Transverse colon (tissue), 4 donors: ENCODE data around the gene MAN1B1. TPM values are rescaled to one million over a fixed set of nuclear protein-coding genes. Genes with fewer than 3 reads are reported as not detected.

Experiments used
- DNase-seq: peaks from one replicate; pipeline ENCODE4 v3.0.0-alpha.2; 2019
- H3K27ac ChIP-seq, 4 donors: fragments of 200-600 bp; sonication (generic); 2 replicates each; pipeline ENCODE4 v1.5.1; 2016 to 2018; ENCODE audit warnings: inconsistent platforms in 4 of 4
- H3K27me3 ChIP-seq: fragments of 200-600 bp; sonication (generic); 2 replicates; pipeline ENCODE4 v1.5.1; 2017; ENCODE audit warnings: inconsistent platforms
- H3K36me3 ChIP-seq, 4 donors: fragments of 200-600 bp; sonication (generic); 2 replicates each; pipeline ENCODE4 v1.5.1; 2017 to 2019; ENCODE audit warnings: inconsistent platforms in 4 of 4
- H3K4me1 ChIP-seq, 4 donors: fragments of 200-600 bp; sonication (generic); 2 replicates each; pipeline ENCODE4 v1.5.1; 2017 to 2020; ENCODE audit warnings: inconsistent platforms in 4 of 4
- H3K4me3 ChIP-seq, 4 donors: fragments of 200-600 bp; sonication (generic); 1 replicate in 1 of 4; 2 replicates in 3 of 4; pipeline versions ENCODE4 v1.5.1 to v1.6.1; 2017 to 2019; ENCODE audit warnings: inconsistent platforms in 4 of 4
- H3K9me3 ChIP-seq, 2 donors: fragments of 200-600 bp; sonication (generic); 2 replicates each; pipeline ENCODE4 v1.5.1; 2017 to 2019; ENCODE audit warnings: inconsistent platforms in 2 of 2
- CTCF ChIP-seq, 5 experiments: fragments of 200-600 bp in 3 of 5; fragments of 450-650 bp in 2 of 5; sonication (generic) in 3 of 5; IDR thresholded peaks; 1 replicate in 2 of 5; 2 replicates in 3 of 5; pipeline ENCODE4 v1.5.1; 2016 to 2017; ENCODE audit warnings: antibody characterized with exemption in 5 of 5, inconsistent platforms in 3 of 5, mild to moderate bottlenecking in 2 of 5, moderate library complexity in 1 of 5
- EP300 ChIP-seq: sonication (generic); formaldehyde crosslinking; IDR thresholded peaks from one replicate; pipeline ENCODE4 v1.6.1; 2017; ENCODE audit warnings: antibody characterized with exemption, low read depth
- POLR2A ChIP-seq: fragments of 450-650 bp; IDR thresholded peaks from one replicate; pipeline ENCODE4 v1.6.1; 2016; ENCODE audit warnings: antibody characterized with exemption, mild to moderate bottlenecking, moderate library complexity
- POLR2AphosphoS5 ChIP-seq, 3 donors: sonication (generic); formaldehyde crosslinking; IDR thresholded peaks; one replicate each; pipeline ENCODE4 v1.6.1; 2016; ENCODE audit warnings: antibody characterized with exemption in 3 of 3
- WGBS, 2 donors: methylation state at CpG; one replicate each; pipeline ENCODE4 v1.1.5; 2018; ENCODE audit warnings: low coverage in 1 of 2; 5-methylcytosine and 5-hydroxymethylcytosine counted together
- in situ Hi-C, 4 donors: fragments of 200-750 bp; cut with MboI; loops; one replicate each; pipeline versions ENCODE4 v1.15.0 to v1.15.1; 2017; ENCODE audit warnings: low sequenced_read_pairs in 3 of 4, low pct_ligation_motif_present in 1 of 4, low pct_unique_long_range_greater_than_20kb in 1 of 4
- intact Hi-C: fragments of 100-400 bp; cut with DNase I; formaldehyde crosslinking; loops from one replicate; pipeline ENCODE4 v1.15.1; 2023; ENCODE audit warnings: low total_unique reads
- total RNA-seq, 4 donors: library from RNA; depleted of rRNA; stranded (reverse); fragments of >200 nt; gene quantifications; one replicate each; pipeline ENCODE4 v1.1.0, GENCODE V29; 2016

Gene MAN1B1
- total RNA-seq, 4 donors from 2014 or later = 56.5 to 106 (median 70.0) TPM

GRCh38 chr9:137109250-137110146 is 22.7 kb downstream of the MAN1B1 start:
- Histone ChIP-seq H3K36me3 (peaks cover 0 to 5% (median 0%) of the 10 kb centered on the region in 4 donors), H3K4me1 (peaks cover 0 to 9% (median 4%) of the 10 kb centered on the region in 4 donors), H3K9me3 (no peaks in the 10 kb centered on the region), H3K27ac (no peak overlapping the region), H3K27me3 (no peaks in the 10 kb centered on the region), H3K4me3 (no peak overlapping the region)
- in situ Hi-C loops = loop anchor here in 1 of 4 donors (25.0 kb wide), 1 partner anchor 103 kb away; the partner anchor contains the start of genes NDOR1, RNF208, TMEM203 and TPRN
- intact Hi-C loops = no loop called here
- WGBS, 2 donors = 86% methylated on average over 31 of the region's 34 CpGs; no CpG with 5 or more reads in 1 of the 2 donors
- TF ChIP-seq EP300 (no peak), POLR2AphosphoS5 (IDR thresholded peaks at IDR 0.05) (no peak), CTCF (IDR thresholded peaks at IDR 0.05) (no peak), POLR2A (no peak)
- no peak for DNase-seq

DNA sequence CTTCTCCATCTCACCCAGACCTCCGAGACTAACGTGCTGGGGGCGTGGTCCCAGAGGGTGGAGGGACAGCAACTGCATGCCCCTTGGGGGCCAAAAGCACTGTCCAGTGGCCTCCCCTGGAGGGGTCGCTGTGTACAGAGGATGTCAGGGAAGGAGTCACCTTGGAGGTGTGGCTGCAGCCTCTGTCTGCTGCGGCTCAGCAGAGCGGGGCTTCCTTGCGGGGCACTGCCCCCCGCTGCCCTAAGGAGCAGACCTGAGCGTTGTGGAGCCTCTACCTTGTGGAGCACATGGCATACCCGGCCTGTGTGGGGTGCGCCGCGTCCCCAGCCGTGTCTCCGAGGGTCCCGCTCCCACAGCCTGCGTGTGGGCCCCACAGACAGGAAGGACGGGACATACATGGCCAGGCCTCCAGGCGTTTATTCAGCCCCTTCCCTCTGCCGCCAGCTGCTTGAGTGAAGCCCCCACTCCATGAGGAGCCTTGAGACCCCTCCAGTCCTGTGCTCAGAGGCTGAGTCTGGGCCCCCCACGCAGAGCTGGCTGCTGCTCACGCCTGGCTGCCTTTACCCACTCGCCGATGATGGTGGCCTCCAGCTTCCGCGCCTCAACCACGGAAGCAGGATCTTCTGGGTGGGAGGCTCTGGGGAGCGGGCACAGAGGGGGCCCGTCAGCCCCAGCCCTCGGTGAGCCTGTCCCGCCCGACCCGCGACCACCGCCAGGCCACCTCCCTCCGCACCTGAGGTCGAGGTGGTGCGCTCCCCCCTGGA is 23.5 kb downstream of the MAN1B1 start:
- H3K9me3 ChIP-seq = no peaks in the 10 kb centered on the region
- no peak for DNase-seq
- intact Hi-C loops = no loop called here
- TF ChIP-seq POLR2A = no peak
- WGBS, 2 donors = 92% methylated on average over 28 of the region's 38 CpGs; no CpG with 5 or more reads in 1 of the 2 donors
- H3K27ac ChIP-seq = no peak overlapping the region
- H3K4me3 ChIP-seq = no peak overlapping the region
- peaks cover 0 to 3% (median 0%) of the 10 kb centered on the region in 4 donors for H3K36me3 ChIP-seq
- peaks cover 6% of the 10 kb centered on the region for H3K27me3 ChIP-seq
- peaks cover 0 to 18% (median 11%) of the 10 kb centered on the region in 4 donors for H3K4me1 ChIP-seq
- in situ Hi-C loops = loop anchor here in 1 of 4 donors (25.0 kb wide), 1 partner anchor 102 kb away; the partner anchor contains the start of genes NDOR1, RNF208, TMEM203 and TPRN

DNA sequence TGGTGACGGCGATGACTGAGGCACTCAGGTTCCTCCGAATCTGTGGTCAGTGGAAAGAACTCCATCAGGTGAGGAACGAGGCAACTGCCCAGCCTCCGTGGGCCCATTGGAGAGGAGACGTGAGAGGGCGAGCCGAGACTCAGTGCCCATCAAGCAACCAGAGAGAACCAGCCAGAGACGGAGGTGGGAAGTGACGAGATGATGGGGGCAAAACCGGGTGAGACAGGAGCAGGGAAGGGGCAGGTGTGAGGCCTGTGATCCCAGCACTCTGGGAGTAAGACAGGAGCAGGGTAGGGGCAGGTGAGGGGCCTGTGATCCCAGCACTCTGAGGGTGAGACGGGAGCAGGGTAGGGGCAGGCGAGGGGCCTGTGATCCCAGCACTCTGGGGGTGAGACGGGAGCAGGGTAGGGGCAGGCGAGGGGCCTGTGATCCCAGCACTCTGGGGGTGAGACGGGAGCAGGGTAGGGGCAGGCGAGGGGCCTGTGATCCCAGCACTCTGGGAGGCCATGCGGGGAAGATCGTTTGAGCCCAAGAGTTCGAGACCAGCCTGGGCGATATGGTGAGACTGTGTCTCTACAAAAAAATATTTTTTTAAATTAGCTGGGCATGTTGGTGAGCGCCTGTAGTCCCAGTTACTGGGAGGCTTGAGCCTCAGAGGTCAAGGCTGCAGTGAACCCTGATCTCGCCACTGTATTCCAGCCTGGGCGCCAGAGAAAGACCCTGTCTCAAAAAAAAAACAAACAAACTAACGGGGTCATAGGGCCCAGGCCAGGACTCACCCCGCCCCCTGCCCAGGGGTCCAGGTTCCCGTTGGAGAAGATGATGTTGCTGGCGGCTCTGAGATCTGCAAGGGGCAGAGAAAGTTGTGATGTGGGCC is 24.4 kb downstream of the MAN1B1 start:
- no peaks in the 10 kb centered on the region for H3K9me3 ChIP-seq
- H3K4me3 ChIP-seq = no peak overlapping the region
- TF ChIP-seq POLR2A = no peak
- TF ChIP-seq POLR2AphosphoS5 (IDR thresholded peaks at IDR 0.05) = no peak
- no peak for TF ChIP-seq CTCF (IDR thresholded peaks at IDR 0.05)
- no peak for TF ChIP-seq EP300
- peaks cover 14% of the 10 kb centered on the region for H3K27me3 ChIP-seq
- no peaks in the 10 kb centered on the region for H3K36me3 ChIP-seq
- H3K4me1 ChIP-seq = peaks cover 0 to 18% (median 11%) of the 10 kb centered on the region in 4 donors
- no peak for DNase-seq
- 88 to 93% methylated on average over 10 to 28 of the region's 28 CpGs for WGBS, 2 donors
- in situ Hi-C loops = loop anchor here in 1 of 4 donors (25.0 kb wide), 1 partner anchor 101 kb away; the partner anchor contains the start of genes NDOR1, RNF208, TMEM203 and TPRN
- H3K27ac ChIP-seq = no peak overlapping the region
- intact Hi-C loops = no loop called here
